ENCODE data around the gene ULK4. TPM values are rescaled to one million over a fixed set of nuclear protein-coding genes. Genes with fewer than 3 reads are reported as not detected.

Gene ULK4
- total RNA-seq, 1 experiment from 2014 or later, result 4.2 TPM

DNA sequence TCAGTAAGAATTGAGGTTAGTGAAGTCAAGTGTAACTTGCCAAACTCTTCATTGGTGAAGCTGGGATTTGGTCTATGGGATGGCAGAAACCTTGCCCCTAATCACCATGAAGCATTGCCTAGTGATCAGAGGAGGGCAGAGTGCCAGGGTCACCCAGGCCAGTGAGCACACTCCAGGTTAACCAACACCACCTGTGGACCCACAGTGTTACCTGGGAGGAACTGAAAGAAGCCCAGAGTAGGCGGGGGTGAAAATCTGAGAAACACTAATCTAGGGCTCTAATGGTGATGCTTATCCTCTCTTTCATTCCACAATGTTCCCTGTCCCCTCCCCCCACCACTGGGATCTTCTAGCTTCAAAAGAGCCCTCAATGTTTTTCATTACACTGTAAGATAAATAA, 389.8 kb downstream of the ULK4 start:
- TF ChIP-seq, protein P1, sequence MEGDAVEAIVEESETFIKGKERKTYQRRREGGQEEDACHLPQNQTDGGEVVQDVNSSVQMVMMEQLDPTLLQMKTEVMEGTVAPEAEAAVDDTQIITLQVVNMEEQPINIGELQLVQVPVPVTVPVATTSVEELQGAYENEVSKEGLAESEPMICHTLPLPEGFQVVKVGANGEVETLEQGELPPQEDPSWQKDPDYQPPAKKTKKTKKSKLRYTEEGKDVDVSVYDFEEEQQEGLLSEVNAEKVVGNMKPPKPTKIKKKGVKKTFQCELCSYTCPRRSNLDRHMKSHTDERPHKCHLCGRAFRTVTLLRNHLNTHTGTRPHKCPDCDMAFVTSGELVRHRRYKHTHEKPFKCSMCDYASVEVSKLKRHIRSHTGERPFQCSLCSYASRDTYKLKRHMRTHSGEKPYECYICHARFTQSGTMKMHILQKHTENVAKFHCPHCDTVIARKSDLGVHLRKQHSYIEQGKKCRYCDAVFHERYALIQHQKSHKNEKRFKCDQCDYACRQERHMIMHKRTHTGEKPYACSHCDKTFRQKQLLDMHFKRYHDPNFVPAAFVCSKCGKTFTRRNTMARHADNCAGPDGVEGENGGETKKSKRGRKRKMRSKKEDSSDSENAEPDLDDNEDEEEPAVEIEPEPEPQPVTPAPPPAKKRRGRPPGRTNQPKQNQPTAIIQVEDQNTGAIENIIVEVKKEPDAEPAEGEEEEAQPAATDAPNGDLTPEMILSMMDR (IDR thresholded peaks at IDR 0.05; ENCODE audit: insufficient read depth in 1 of 2, low read depth in 1 of 2, low read length in 1 of 2, severe bottlenecking in 1 of 2, unreplicated experiment in 1 of 2), result no peak
- intact Hi-C loops (cut with micrococcal nuclease; ENCODE audit: unreplicated experiment), result no loop called here
- H3K27me3 ChIP-seq (replicated peaks; ENCODE audit: control insufficient read depth, insufficient read depth, low read length), result no peaks in the 10 kb centered on the region
- no peak overlapping the region for H3K4me3 Mint-ChIP-seq (ENCODE audit: unreplicated experiment)
- no peak overlapping the region for H3K4me3 ChIP-seq (ENCODE audit: low read depth, low read length)
- BruUV-seq (replicated peaks), result no TSS peak
- no peak for DNase-seq
- no peaks in the 10 kb centered on the region for H3K36me3 Mint-ChIP-seq (ENCODE audit: insufficient read depth, unreplicated experiment)
- peaks cover 9% of the 10 kb centered on the region for H3K27me3 Mint-ChIP-seq (ENCODE audit: insufficient read depth, unreplicated experiment)
- no peaks in the 10 kb centered on the region for H3K4me1 ChIP-seq
- POLR2A ChIA-PET, result no interaction called here
- H3K4me1 Mint-ChIP-seq (ENCODE audit: low read depth, unreplicated experiment), result no peaks in the 10 kb centered on the region
- H3K9me3 ChIP-seq, result no peaks in the 10 kb centered on the region
- H3K9me3 Mint-ChIP-seq (ENCODE audit: unreplicated experiment), result no peaks in the 10 kb centered on the region
- CTCF ChIA-PET, result no interaction called here
- no peak overlapping the region for H3K27ac Mint-ChIP-seq (ENCODE audit: unreplicated experiment)
- H3K36me3 ChIP-seq (ENCODE audit: control insufficient read depth, insufficient read depth, low read length), result no peaks in the 10 kb centered on the region

DNA sequence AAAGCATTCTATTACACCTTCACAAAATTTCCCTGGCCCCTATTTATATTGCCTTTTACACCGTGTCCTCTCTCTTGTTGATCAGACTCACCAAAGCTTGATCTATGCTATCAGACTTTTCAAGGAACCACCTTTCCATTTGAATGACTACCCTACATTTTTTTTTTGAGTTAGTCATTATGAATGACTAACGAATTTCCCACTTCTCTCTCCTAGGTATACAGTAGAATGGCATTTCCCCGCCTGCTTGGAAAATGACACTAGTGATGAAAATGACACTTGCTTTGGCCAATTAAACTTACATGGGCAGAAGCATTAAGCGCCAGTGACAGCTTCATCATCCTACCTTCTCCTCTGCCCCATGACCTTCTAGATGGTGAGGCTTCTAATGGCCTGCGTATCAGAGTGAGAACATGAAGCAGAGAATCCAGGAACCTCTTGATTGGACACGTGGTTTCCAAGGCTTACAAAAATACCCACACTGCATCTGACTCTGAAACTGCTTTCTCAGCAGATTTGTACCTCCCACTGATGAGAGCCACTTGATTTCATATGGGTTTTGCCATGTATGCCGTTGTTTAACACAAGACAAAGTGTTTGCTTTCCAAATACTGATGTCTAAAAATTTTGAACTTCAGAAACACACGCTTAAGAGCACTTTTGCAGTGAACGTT, 392.1 kb downstream of the ULK4 start:
- TF ChIP-seq, protein P1 (IDR thresholded peaks at IDR 0.05; ENCODE audit: insufficient read depth in 1 of 2, low read depth in 1 of 2, low read length in 1 of 2, severe bottlenecking in 1 of 2, unreplicated experiment in 1 of 2), result no peak
- no peaks in the 10 kb centered on the region for H3K4me1 ChIP-seq
- no peaks in the 10 kb centered on the region for H3K36me3 ChIP-seq (ENCODE audit: control insufficient read depth, insufficient read depth, low read length)
- intact Hi-C loops (cut with micrococcal nuclease; ENCODE audit: unreplicated experiment), result no loop called here
- CTCF ChIA-PET, result no interaction called here
- BruUV-seq (replicated peaks), result no TSS peak
- no peaks in the 10 kb centered on the region for H3K27me3 ChIP-seq (replicated peaks; ENCODE audit: control insufficient read depth, insufficient read depth, low read length)
- H3K36me3 Mint-ChIP-seq (ENCODE audit: insufficient read depth, unreplicated experiment), result no peaks in the 10 kb centered on the region
- no peak overlapping the region for H3K27ac Mint-ChIP-seq (ENCODE audit: unreplicated experiment)
- H3K4me1 Mint-ChIP-seq (ENCODE audit: low read depth, unreplicated experiment), result no peaks in the 10 kb centered on the region
- DNase-seq, result no peak
- peaks cover 9% of the 10 kb centered on the region for H3K27me3 Mint-ChIP-seq (ENCODE audit: insufficient read depth, unreplicated experiment)
- POLR2A ChIA-PET, result no interaction called here
- H3K9me3 Mint-ChIP-seq (ENCODE audit: unreplicated experiment), result no peaks in the 10 kb centered on the region
- no peak overlapping the region for H3K4me3 ChIP-seq (ENCODE audit: low read depth, low read length)
- H3K9me3 ChIP-seq, result no peaks in the 10 kb centered on the region
- no peak overlapping the region for H3K4me3 Mint-ChIP-seq (ENCODE audit: unreplicated experiment)

DNA sequence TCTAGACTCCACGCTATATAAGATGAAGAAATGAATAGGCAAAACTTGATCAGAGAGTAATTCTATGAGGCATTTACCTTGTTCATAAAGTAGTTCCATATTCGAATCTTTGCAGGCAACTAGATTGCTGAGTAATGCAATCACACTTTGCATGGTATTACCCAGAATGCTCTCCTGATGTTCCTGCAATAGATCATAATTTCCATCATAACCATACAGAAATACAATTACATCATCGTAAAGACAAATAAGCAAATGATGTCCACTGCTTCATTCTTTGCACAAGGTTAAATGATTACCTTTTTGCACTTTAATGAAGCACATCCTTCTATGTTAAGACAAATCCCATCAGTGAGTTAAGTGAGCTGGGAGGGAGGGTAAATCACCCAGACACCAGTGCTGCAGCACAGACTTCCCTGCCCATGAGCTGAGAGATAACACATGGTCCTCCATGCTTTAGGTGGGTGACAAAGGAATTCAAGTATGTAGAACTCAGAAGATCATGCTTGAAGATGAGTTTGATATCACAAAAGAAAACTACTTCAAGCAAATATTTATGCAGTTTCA, 395.9 kb downstream of the ULK4 start:
- Histone ChIP-seq H3K9me3 (no peaks in the 10 kb centered on the region), H3K4me3 (ENCODE audit: low read depth, low read length) (no peak overlapping the region), H3K4me1 (no peaks in the 10 kb centered on the region), H3K36me3 (ENCODE audit: control insufficient read depth, insufficient read depth, low read length) (no peaks in the 10 kb centered on the region), H3K27me3 (replicated peaks; ENCODE audit: control insufficient read depth, insufficient read depth, low read length) (no peaks in the 10 kb centered on the region)
- TF ChIP-seq, protein P1 (IDR thresholded peaks at IDR 0.05; ENCODE audit: insufficient read depth in 1 of 2, low read depth in 1 of 2, low read length in 1 of 2, severe bottlenecking in 1 of 2, unreplicated experiment in 1 of 2), result no peak
- Mint-ChIP-seq H3K27ac (ENCODE audit: unreplicated experiment) (no peak overlapping the region), H3K4me3 (ENCODE audit: unreplicated experiment) (no peak overlapping the region), H3K4me1 (ENCODE audit: low read depth, unreplicated experiment) (no peaks in the 10 kb centered on the region), H3K9me3 (ENCODE audit: unreplicated experiment) (no peaks in the 10 kb centered on the region), H3K36me3 (ENCODE audit: insufficient read depth, unreplicated experiment) (no peaks in the 10 kb centered on the region), H3K27me3 (ENCODE audit: insufficient read depth, unreplicated experiment) (peaks cover 12% of the 10 kb centered on the region)
- no peak for DNase-seq
- ChIA-PET CTCF (no interaction called here), POLR2A (no interaction called here)
- no TSS peak for BruUV-seq (replicated peaks)
- intact Hi-C loops (cut with micrococcal nuclease; ENCODE audit: unreplicated experiment), result no loop called here
